ENCODE measurements around the gene IL17RC.

- TF ChIP-seq POLR2A (IDR thresholded peaks at IDR 0.05; ENCODE audit: low read depth, low read length) (no peak), CTCF (conservative IDR thresholded peaks at IDR 0.05; ENCODE audit: low read depth, low read length) (no peak), BHLHE40 (IDR thresholded peaks at IDR 0.05; ENCODE audit: low read depth, low read length) (no peak)
Observed at GRCh38 chr3:9934993-9935392, 18.1 kb downstream of the IL17RC start.
